HG02759 (cell line): ENCODE data around the gene RETN.

Experiments used
- ATAC-seq: cut with Tn5 transposase; IDR thresholded peaks from one replicate; pipeline ENCODE4 v1.9.1; 2021; ENCODE audit warnings: mild to moderate bottlenecking, moderate library complexity; ENCODE audit not compliant: unreplicated experiment

Gene RETN

DNA sequence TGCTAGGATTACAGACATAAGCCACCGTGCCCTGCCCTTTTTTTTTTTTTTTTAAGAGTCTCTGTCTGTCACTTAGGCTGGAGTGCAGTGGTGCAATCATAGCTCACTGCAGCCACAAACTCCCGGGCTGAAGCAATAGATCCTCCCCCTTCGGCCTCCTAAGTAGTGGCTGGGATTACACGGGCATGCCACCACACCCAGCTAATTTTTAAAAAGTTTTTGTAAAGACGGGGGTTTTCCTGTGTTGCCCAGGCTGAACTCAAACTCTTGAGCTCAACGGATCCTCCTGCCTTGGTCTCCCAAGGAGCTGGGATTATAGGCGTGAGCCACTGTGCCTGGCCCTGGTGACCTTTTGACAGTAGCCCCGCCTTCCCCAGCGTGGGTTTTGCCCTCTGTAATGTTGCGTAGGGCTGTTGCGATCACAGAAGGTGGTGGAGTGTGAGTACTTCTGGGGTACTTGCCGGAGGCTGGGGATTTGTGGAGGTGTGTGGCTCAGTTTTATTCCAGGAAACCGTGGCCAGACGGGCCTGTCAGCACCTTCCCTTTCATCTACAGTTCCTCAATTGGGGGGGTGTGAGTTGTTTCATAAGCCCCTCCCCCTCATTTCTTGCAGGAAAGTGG is 11.6 kb upstream of the RETN start:
- no peak for ATAC-seq

DNA sequence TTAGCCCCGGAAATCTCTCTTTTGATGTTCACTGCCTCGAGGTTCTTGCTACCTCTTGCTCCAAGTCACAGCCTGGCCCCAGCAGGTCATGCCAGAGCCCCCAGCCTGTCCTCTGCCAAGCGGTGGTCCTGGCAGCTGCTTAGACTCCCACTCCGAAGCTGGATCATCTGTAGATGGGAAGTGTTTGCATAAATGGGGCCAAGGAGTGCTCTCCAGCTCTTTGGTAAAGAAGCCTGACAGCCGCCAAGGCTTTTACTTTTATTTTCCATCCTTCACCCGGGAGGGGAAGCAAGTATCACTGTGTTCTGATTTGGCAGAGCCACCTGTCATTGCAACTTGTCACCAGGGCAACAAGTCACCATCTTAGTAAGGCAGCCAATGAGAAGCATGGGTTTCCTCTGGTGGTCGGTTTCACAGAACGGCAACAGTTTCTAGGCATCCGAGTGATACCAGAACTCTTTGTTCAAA is 10.6 kb upstream of the RETN start:
- ATAC-seq = peak; percentile 66

GRCh38 chr19:7661744-7662538 is 6.9 kb upstream of the RETN start:
- no peak for ATAC-seq

GRCh38 chr19:7662657-7663056 is 6.2 kb upstream of the RETN start:
- ATAC-seq = no peak

GRCh38 chr19:7663706-7664105 is 5.1 kb upstream of the RETN start:
- no peak for ATAC-seq

DNA sequence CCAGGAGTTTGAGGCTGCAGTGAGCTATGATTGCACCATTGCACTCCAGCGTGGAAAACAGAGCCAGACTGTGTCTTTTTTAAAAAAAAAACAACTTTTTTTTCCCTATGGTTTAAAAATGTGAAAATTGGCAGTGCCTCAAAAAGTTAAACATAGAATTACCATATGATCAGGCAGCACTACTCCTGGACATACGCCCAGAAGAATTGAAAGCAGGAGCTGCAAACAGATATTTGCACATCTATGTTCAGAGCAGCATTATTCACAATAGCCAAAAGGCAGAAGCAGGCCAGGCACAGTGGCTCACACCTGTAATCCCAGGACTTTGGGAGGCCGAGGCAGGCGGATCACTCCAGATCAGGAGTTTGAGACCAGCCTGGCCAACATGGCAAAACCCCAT is 3.8 kb upstream of the RETN start:
- ATAC-seq = no peak

GRCh38 chr19:7669641-7670040 is 792 bp downstream of the RETN start:
- no peak for ATAC-seq

- ATAC-seq = no peak
These were observed 1.4 kb downstream of the RETN start for GRCh38 chr19:7670150-7670783.

DNA sequence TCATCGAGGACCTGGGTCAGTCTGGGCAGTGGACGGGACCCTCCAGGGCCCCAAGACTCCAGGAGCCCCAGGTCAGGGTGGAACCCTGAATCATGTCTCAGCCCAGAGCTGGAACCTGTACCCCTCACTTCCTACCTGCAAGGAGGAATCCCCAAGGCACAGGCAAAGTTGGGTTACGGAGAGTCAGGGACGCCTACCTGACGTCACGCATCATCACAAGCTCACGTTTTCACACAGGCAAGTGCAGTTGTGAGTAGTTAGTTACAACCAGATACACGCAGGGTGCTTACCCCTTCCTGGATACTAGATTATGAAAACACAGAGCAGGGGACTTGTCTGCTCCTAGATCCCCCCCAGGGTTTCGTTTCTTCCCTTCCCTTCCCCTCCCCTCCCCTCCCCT is 1.9 kb downstream of the RETN start:
- ATAC-seq = no peak

GRCh38 chr19:7672522-7672921 is 3.7 kb downstream of the RETN start:
- ATAC-seq = no peak

- no peak for ATAC-seq
These were observed 5.5 kb downstream of the RETN start for GRCh38 chr19:7674010-7675005.

- ATAC-seq = no peak
These were observed 7.5 kb downstream of the RETN start for GRCh38 chr19:7676376-7676775.

DNA sequence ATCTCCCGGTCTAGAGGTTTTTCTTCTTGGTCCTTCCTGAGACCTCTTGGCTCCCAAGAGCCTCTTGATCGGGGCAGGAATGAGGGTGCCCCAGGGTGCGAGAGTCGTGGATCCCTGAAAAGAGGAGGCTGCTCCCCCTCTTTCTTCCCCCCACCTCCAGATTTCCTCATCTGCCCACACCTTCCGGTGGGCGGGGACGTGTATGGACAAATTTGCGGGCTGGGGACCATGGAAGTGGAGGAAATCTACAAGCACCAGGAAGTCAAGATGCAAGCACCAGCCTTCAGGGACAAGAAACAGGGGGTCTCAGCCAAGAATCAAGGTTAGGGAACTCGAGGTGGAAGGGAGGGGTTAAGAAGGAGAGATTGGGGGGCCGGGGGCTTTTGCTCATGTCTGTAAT is 8.0 kb downstream of the RETN start, which contains the start of gene MCEMP1:
Gene MCEMP1, plus strand, starts transcription at position 237 of the 400 bp plus-strand sequence. Its CDS starts 31 bp downstream, at position 268.
- no peak for ATAC-seq

GRCh38 chr19:7677669-7678311 is 8.9 kb downstream of the RETN start:
- no peak for ATAC-seq

- peak; percentile 41 for ATAC-seq
These were observed 10.3 kb downstream of the RETN start for GRCh38 chr19:7678971-7679751.

DNA sequence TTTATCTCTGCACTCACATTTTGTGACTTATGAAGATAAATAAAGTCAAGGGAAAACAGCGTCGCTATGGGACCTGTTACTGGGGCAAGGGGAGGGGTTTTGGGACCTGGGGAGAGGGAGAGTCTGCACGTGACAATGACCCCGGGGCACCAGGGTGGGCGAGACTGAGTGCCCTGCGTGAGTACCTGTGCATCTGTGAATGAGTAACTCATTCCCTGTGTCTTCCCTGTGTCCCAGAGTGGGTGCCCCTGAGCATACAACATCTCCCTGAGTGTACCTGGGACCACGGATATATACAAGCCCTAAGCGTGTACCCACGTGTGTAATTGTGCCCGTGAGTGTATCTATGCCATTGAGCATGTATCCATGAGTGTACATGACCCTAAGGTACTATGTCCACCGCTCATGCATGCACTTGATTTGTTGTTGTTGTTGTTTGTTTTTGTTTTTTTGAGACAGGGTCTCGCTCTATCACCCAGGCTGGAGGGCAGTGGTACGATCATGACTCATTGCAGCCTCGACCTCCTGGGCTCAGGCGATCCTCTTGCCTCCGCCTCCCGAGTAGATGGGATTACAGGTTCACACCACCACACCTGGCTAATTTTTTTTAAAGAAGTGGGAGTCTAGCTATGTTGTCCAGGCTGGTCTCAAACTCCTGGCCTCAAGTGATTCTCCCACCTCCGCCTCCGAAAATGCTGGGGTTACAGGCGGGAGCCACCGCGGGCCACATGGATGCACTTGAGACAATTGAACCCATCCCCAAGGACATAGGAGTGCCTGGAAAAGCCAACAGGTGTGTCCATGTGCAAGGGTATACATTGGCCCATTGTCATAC is 11.1 kb downstream of the RETN start:
- ATAC-seq = no peak

DNA sequence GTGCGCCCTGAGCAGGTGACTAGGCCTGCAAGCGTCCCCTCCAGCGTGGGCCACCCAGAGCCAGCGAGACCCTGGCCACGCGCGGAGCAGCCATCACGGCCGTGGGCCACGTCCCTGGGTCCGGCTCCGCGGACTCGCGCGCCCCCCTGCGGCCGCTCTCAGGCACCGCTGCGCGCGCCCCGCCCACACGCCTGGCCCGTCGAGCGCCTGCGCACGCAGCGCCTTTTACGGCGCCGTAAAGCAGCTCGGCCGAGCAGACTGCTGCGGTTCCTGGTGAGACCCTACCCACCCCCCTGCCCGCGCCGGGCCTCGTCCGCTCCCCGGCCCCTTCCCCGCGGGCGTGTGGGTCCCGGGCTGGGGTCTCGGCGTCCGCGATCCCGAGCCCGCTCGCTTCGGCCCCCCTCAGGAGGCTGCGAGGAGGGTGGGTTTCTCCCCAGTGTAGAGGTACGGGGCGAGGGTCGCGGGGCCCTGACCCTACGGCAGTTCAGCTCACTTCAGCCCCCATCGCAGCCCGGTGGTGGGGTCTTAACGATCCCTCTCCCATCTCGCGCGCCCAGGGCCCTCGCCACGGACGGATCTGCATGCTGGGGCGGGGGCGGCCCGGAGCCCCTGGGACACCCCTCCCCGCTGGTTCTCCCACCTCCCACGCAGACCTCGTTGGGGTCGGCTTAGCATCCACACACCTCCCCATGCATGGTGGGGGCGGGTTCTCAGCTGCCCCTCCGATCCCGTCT is 11.9 kb downstream of the RETN start, which contains the start of gene TRAPPC5:
Gene TRAPPC5, plus strand, starts transcription at position 228 of the 734 bp plus-strand sequence. CDS start 1,421 bp downstream, outside the sequence.
- peak; percentile 68 for ATAC-seq
